ENCODE results near the gene DIRAS1. TPM values are rescaled to one million over a fixed set of nuclear protein-coding genes. Genes with fewer than 3 reads are reported as not detected.

The DIRAS1 gene
- total and polyA plus RNA-seq, 2 donors (not counting 1 experiment from before 2014, with no cell fraction given): 5.2 to 19.0 TPM

DNA sequence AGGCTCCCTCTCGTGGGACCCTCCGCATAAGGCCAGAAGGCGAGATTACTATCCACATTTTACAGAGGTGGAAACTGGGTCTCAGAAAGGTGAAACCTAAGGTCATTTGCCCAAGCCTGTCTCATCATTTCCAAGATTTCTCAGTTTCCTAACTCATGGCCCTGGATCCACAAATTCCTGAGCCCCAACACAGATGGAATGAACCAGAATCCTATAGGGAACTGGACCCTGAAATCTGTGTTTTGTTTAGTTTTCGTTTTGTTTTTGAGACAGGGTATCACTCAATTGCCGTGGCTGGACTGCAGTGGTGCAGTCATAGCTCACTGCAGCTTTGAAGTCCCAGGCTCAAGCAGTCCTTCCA lies 18.1 kb downstream of the DIRAS1 start:
- H3K36me3 ChIP-seq (ENCODE audit: control insufficient read depth, insufficient read depth, low read length): no peaks in the 10 kb centered on the region
- no peak overlapping the region for H2AFZ ChIP-seq (ENCODE audit: low read length)
- no peaks in the 10 kb centered on the region for H3K4me1 ChIP-seq (ENCODE audit: control insufficient read depth, extremely low read depth, insufficient read depth, low read length)
- H3K4me3 ChIP-seq (replicated peaks in 1 of 4; ENCODE audit: control extremely low read depth in 1 of 4, insufficient read depth in 1 of 4, low read depth in 3 of 4, low read length in 4 of 4): peak overlapping the region in 2 of 4 experiments; percentile 3 to 31
- peaks cover 11% of the 10 kb centered on the region for H3K27me3 ChIP-seq (ENCODE audit: control insufficient read depth, insufficient read depth, low read length)
- DNase-seq (ENCODE audit: low read depth in 2 of 2): no peak
- H3K27ac ChIP-seq (ENCODE audit: insufficient read depth, low read length): no peak overlapping the region
- no peaks in the 10 kb centered on the region for H3K79me2 ChIP-seq (ENCODE audit: control insufficient read depth, insufficient read depth, low read length)
- H3K9me3 ChIP-seq (ENCODE audit: control insufficient read depth, insufficient read depth, low read depth, low read length): no peaks in the 10 kb centered on the region
- no peaks in the 10 kb centered on the region for H4K20me1 ChIP-seq (ENCODE audit: control insufficient read depth, extremely low read depth, insufficient read depth, low read length)
- no peak overlapping the region for H3K9ac ChIP-seq (ENCODE audit: insufficient read depth, low read length)
- H3K4me2 ChIP-seq (ENCODE audit: extremely low read depth, insufficient read depth, low read length): peak overlapping the region; percentile 64
- no peak for TF ChIP-seq CTCF (conservative IDR thresholded peaks at IDR 0.05 in 1 of 2, IDR thresholded peaks at IDR 0.05 in 1 of 2; ENCODE audit: low read depth in 1 of 2, low read length in 2 of 2)

DNA sequence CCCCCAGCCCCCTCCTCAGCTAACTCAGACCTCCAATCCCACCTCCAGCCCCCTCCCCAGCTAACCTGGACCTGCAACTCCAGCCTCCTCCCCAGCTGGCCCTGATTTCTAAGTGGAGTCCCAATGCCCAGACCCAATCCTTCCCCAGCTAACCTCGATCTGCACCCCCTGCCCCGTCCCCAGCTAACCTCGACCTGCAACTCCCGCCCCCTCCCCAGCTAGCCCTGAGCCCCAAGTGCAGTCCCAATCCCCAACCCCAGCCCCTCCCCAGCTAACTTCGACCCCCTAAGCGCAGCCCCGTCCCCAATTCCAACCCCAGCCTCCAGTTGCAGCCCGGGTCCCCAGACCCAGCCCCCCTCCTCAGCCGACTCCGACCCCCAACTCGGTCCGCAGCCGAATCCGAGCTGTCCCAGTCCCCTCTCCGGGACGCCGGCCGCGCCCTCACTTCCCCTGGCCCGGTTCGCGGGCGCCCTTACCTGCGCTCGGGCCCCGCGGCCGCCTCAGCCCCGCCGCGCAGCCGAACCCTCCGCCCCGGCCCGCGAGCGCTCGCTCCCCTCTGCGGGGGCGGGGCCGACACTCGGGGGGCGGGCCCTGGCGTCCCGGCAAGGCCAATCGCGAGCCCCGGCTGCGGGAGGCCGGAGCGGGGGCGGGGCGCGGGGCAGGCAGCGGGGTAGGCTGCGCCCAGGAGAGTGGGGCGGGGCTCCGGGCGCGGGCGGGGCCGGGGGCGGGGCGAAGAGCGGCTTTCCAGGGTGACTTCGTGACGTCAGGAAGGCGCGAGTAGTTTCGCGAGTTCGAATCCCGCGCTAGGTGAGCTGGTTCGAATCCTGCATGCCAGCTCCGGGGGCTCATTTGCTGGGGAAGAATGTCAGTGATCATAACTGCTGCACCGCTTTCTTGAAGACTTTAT lies 18.7 kb downstream of the DIRAS1 start, which contains the start of gene GNG7:
Gene GNG7, minus strand, starts transcription at position 525 of the 907 bp plus-strand sequence. CDS start 182,006 bp downstream, outside the sequence.
- peak within 1 kb of the TSS in 3 of 4 experiments; percentile 16 to 43 (median 26) for H3K4me3 ChIP-seq (replicated peaks in 1 of 4; ENCODE audit: control extremely low read depth in 1 of 4, insufficient read depth in 1 of 4, low read depth in 3 of 4, low read length in 4 of 4)
- H3K27me3 ChIP-seq (ENCODE audit: control insufficient read depth, insufficient read depth, low read length): peaks cover 11% of the 10 kb centered on the region
- H3K79me2 ChIP-seq (ENCODE audit: control insufficient read depth, insufficient read depth, low read length): no peaks in the 10 kb centered on the region
- no peaks in the 10 kb centered on the region for H3K4me1 ChIP-seq (ENCODE audit: control insufficient read depth, extremely low read depth, insufficient read depth, low read length)
- no peaks in the 10 kb centered on the region for H3K9me3 ChIP-seq (ENCODE audit: control insufficient read depth, insufficient read depth, low read depth, low read length)
- H2AFZ ChIP-seq (ENCODE audit: low read length): no peak within 1 kb of the TSS
- no peaks in the 10 kb centered on the region for H4K20me1 ChIP-seq (ENCODE audit: control insufficient read depth, extremely low read depth, insufficient read depth, low read length)
- DNase-seq (ENCODE audit: low read depth in 2 of 2): peak; percentile 59 to 79
- TF ChIP-seq EZH2 (IDR thresholded peaks at IDR 0.05; ENCODE audit: low read length, missing control alignments) (no peak), CTCF (conservative IDR thresholded peaks at IDR 0.05 in 1 of 2, IDR thresholded peaks at IDR 0.05 in 1 of 2; ENCODE audit: low read depth in 1 of 2, low read length in 2 of 2) (no peak)
- peak within 1 kb of the TSS; percentile 64 for H3K4me2 ChIP-seq (ENCODE audit: extremely low read depth, insufficient read depth, low read length)
- no peaks in the 10 kb centered on the region for H3K36me3 ChIP-seq (ENCODE audit: control insufficient read depth, insufficient read depth, low read length)
- no peak within 1 kb of the TSS for H3K9ac ChIP-seq (ENCODE audit: insufficient read depth, low read length)
- no peak within 1 kb of the TSS for H3K27ac ChIP-seq (ENCODE audit: insufficient read depth, low read length)

GRCh38 chr19:2701361-2702169 lies 19.6 kb downstream of the DIRAS1 start:
- no peaks in the 10 kb centered on the region for H3K9me3 ChIP-seq (ENCODE audit: control insufficient read depth, insufficient read depth, low read depth, low read length)
- no peak overlapping the region for H3K4me2 ChIP-seq (ENCODE audit: extremely low read depth, insufficient read depth, low read length)
- H3K36me3 ChIP-seq (ENCODE audit: control insufficient read depth, insufficient read depth, low read length): no peaks in the 10 kb centered on the region
- no peaks in the 10 kb centered on the region for H4K20me1 ChIP-seq (ENCODE audit: control insufficient read depth, extremely low read depth, insufficient read depth, low read length)
- no peaks in the 10 kb centered on the region for H3K79me2 ChIP-seq (ENCODE audit: control insufficient read depth, insufficient read depth, low read length)
- H3K4me3 ChIP-seq (replicated peaks in 1 of 4; ENCODE audit: control extremely low read depth in 1 of 4, insufficient read depth in 1 of 4, low read depth in 3 of 4, low read length in 4 of 4): no peak overlapping the region
- DNase-seq (ENCODE audit: low read depth in 2 of 2): no peak
- no peak overlapping the region for H3K27ac ChIP-seq (ENCODE audit: insufficient read depth, low read length)
- no peak for TF ChIP-seq EZH2 (IDR thresholded peaks at IDR 0.05; ENCODE audit: low read length, missing control alignments)
- no peak for TF ChIP-seq CTCF (conservative IDR thresholded peaks at IDR 0.05 in 1 of 2, IDR thresholded peaks at IDR 0.05 in 1 of 2; ENCODE audit: low read depth in 1 of 2, low read length in 2 of 2)
- no peak overlapping the region for H2AFZ ChIP-seq (ENCODE audit: low read length)
- peaks cover 11% of the 10 kb centered on the region for H3K27me3 ChIP-seq (ENCODE audit: control insufficient read depth, insufficient read depth, low read length)
- no peak overlapping the region for H3K9ac ChIP-seq (ENCODE audit: insufficient read depth, low read length)
- no peaks in the 10 kb centered on the region for H3K4me1 ChIP-seq (ENCODE audit: control insufficient read depth, extremely low read depth, insufficient read depth, low read length)

Data from fibroblast of lung (primary cell).